Thyroid gland (tissue), 4 donors: ENCODE data around the gene ZNF438.

Experiments used
- CTCF ChIP-seq, 6 experiments: fragments of 200-600 bp in 3 of 6; fragments of 450-650 bp in 3 of 6; sonication (generic) in 3 of 6; IDR thresholded peaks; one replicate each; pipeline ENCODE4 v1.5.1; 2016 to 2019; ENCODE audit warnings: antibody characterized with exemption in 6 of 6, mild to moderate bottlenecking in 2 of 6, inconsistent platforms in 1 of 6, moderate library complexity in 1 of 6
- POLR2A ChIP-seq, 2 donors: fragments of 450-650 bp; IDR thresholded peaks; one replicate each; pipeline ENCODE4 v1.6.1; 2017; ENCODE audit warnings: antibody characterized with exemption in 2 of 2, mild to moderate bottlenecking in 2 of 2, moderate library complexity in 1 of 2

- TF ChIP-seq CTCF (IDR thresholded peaks at IDR 0.05) (no peak), POLR2A (IDR thresholded peaks at IDR 0.05) (no peak)
These were observed 215.4 kb downstream of the ZNF438 start for GRCh38 chr10:30816159-30816819.
